GM23338 (cell line): ENCODE measurements around the gene OR13C9. TPM values are rescaled to one million over a fixed set of nuclear protein-coding genes. Genes with fewer than 3 reads are reported as not detected.

ENCODE experiments used
- CREB1 ChIP-seq: fragments of 250-450 bp; sonication (Bioruptor Pico); IDR thresholded peaks from 2 replicates; pipeline ENCODE4 v1.5.0; 2020; ENCODE audit warnings: low read depth, mild to moderate bottlenecking, moderate library complexity
- CTCF ChIP-seq, 2 experiments: fragments of 200-600 bp in 1 of 2; sonication (generic) in 1 of 2; conservative IDR thresholded peaks; 2 replicates each; pipeline versions ENCODE4 v1.5.1 to v1.6.1; 2016 to 2017; ENCODE audit warnings: antibody characterized with exemption in 2 of 2, low read depth in 2 of 2, mild to moderate bottlenecking in 2 of 2, moderate library complexity in 1 of 2
- ETS1 ChIP-seq: IDR thresholded peaks from 2 replicates; pipeline ENCODE4 v1.6.1; 2016; ENCODE audit warnings: antibody characterized with exemption
- EZH2 ChIP-seq: fragments of 200-600 bp; sonication (generic); IDR thresholded peaks from one replicate; pipeline ENCODE4 v1.8.0; 2017; ENCODE audit warnings: antibody characterized with exemption, mild to moderate bottlenecking, low read depth; ENCODE audit not compliant: unreplicated experiment
- EZH2phosphoT487 ChIP-seq: fragments of 200-600 bp; sonication (generic); IDR thresholded peaks from one replicate; pipeline ENCODE4 v1.8.1; 2018; ENCODE audit warnings: antibody characterized with exemption; ENCODE audit not compliant: unreplicated experiment
- JUNB ChIP-seq: IDR thresholded peaks from one replicate; pipeline ENCODE4 v1.6.1; 2016; ENCODE audit warnings: antibody characterized with exemption; ENCODE audit not compliant: unreplicated experiment
- POLR2AphosphoS5 ChIP-seq: IDR thresholded peaks from 2 replicates; pipeline ENCODE4 v1.6.1; 2016; ENCODE audit warnings: antibody characterized with exemption, low read depth
- STAT1 ChIP-seq: IDR thresholded peaks from one replicate; pipeline ENCODE4 v1.6.1; 2016; ENCODE audit warnings: antibody characterized with exemption; ENCODE audit not compliant: unreplicated experiment
- polyA plus RNA-seq: library from polyadenylated mRNA; unstranded; fragments of >200 nt; fragmentation: Nextera tagmentation; extraction: Ambion mirVana; gene quantifications from 2 replicates; pipeline ENCODE4 v1.2.1, GENCODE V29; 2016
- total RNA-seq: library from RNA; depleted of rRNA; stranded (reverse); fragments of >200 nt; shearing (Covaris generic); gene quantifications from 2 replicates; pipeline ENCODE4 v1.2.3, GENCODE V29; 2014; rRNA removed

The OR13C9 gene
- total and polyA plus RNA-seq, 2 experiments from 2014 or later: not detected

DNA sequence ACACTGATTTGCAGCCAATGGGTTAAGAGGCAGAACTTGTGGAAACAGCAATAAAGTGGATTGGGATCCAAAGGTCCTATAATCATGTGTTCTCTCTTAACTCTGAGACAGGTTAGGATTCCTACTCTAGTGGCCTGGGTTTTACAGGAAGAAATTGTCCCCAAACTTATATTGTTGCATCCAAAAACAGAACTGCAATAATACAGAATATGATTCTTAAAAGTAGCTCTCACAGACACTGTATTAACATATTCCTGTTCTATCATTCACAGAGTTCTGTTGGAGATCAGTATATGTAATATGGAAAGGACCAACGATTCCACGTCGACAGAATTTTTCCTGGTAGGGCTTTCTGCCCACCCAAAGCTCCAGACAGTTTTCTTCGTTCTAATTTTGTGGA lies 49.1 kb downstream of the OR13C9 start, which contains the start of gene OR13C8 (continued):
- TF ChIP-seq EZH2phosphoT487 (no peak), POLR2AphosphoS5 (no peak), CREB1 (no peak), EZH2 (no peak), CTCF (conservative IDR thresholded peaks at IDR 0.05; ENCODE audit: low read depth in 2 of 2) (no peak), STAT1 (no peak), JUNB (no peak), ETS1 (no peak)

Other genes with a start within 250 kb of the OR13C9 start
- gene OR13F1, start 113.9 kb downstream of the OR13C9 start, total RNA-seq: not detected in 2 replicates
- gene OR13F1, start 113.9 kb downstream of the OR13C9 start, polyA plus RNA-seq: not detected in 2 replicates
- not detected in 2 replicates for gene OR13C4, start 91.0 kb downstream of the OR13C9 start, total RNA-seq
- gene OR13C4, start 91.0 kb downstream of the OR13C9 start, polyA plus RNA-seq: not detected in 2 replicates
- not detected in 2 replicates for gene OR13C3, start 81.3 kb downstream of the OR13C9 start, total RNA-seq
- gene OR13C3, start 81.3 kb downstream of the OR13C9 start, polyA plus RNA-seq: not detected in 2 replicates
- not detected in 2 replicates for gene OR13C8, start 49.0 kb downstream of the OR13C9 start, total RNA-seq
- gene OR13C8, start 49.0 kb downstream of the OR13C9 start, polyA plus RNA-seq: not detected in 2 replicates
- not detected in 2 replicates for gene OR13C5, start 18.8 kb downstream of the OR13C9 start, total RNA-seq
- not detected in 2 replicates for gene OR13C5, start 18.8 kb downstream of the OR13C9 start, polyA plus RNA-seq
- gene OR13C2, start 12.6 kb downstream of the OR13C9 start, total RNA-seq: not detected in 2 replicates
- gene OR13C2, start 12.6 kb downstream of the OR13C9 start, polyA plus RNA-seq: not detected in 2 replicates
- not detected in 2 replicates for gene OR13D1, start 76.3 kb upstream of the OR13C9 start, total RNA-seq
- not detected in 2 replicates for gene OR13D1, start 76.3 kb upstream of the OR13C9 start, polyA plus RNA-seq
- gene NIPSNAP3A, start 129.5 kb upstream of the OR13C9 start, total RNA-seq: 9.6 and 12.7 TPM in 2 replicates
- 11.1 and 13.0 TPM in 2 replicates for gene NIPSNAP3A, start 129.5 kb upstream of the OR13C9 start, polyA plus RNA-seq
- gene NIPSNAP3B, start 145.9 kb upstream of the OR13C9 start, total RNA-seq: 0.47 and 0.63 TPM in 2 replicates
- 1.0 and 1.4 TPM in 2 replicates for gene NIPSNAP3B, start 145.9 kb upstream of the OR13C9 start, polyA plus RNA-seq